GM12878 (cell line): ENCODE results near the gene TOM1L2. TPM values are rescaled to one million over a fixed set of nuclear protein-coding genes. Genes with fewer than 3 reads are reported as not detected.

Experiments
- ATAC-seq: fragments of 200-7000 bp; cut with Tn5 transposase; 3 replicates; pipeline ENCODE4 v1.9.1; 2020; ENCODE audit warnings: mild to moderate bottlenecking, moderate library complexity
- BruUV-seq: library from RNA; stranded (reverse); fragments of 400-500 nt; replicated peaks from 2 replicates; lab custom pipeline; 2021; lab: Mats Ljungman, UMichigan
- CTCF ChIA-PET: fragments of 300-600 bp; sonication (Branson Sonifier 250); formaldehyde crosslinking; extraction: SDS; loops from one replicate; lab custom pipeline; 2021; ENCODE audit warnings: inconsistent platforms; lab: Yijun Ruan, JAX
- POLR2A ChIA-PET: fragments of 350-600 bp; formaldehyde crosslinking; extraction: SDS; loops from one replicate; lab custom pipeline; 2021; ENCODE audit warnings: inconsistent platforms; lab: Charles Lee
- RAD21 ChIA-PET: fragments of 300-600 bp; sonication (Branson Sonifier 250); formaldehyde crosslinking; loops from one replicate; lab custom pipeline; 2023; ENCODE audit warnings: antibody characterized with exemption; ENCODE audit not compliant: unreplicated experiment; lab: Charles Lee
- SMC1A ChIA-PET: fragments of 300-600 bp; sonication (Branson Sonifier 250); formaldehyde crosslinking; loops from one replicate; lab custom pipeline; 2023; ENCODE audit not compliant: unreplicated experiment, uncharacterized antibody; lab: Charles Lee
- DNase-seq: peaks from one replicate; pipeline ENCODE4 v3.0.0-alpha.2; 2011; ENCODE audit warnings: low read depth, low spot score
- FAIRE-seq: peaks from 3 replicates; lab custom pipeline; 2011; peaks lifted over from hg19 to GRCh38; lab: Jason Lieb, UNC
- H2AFZ ChIP-seq: 2 replicates; pipeline ENCODE4 v1.6.0; 2011; ENCODE audit warnings: low read depth, low read length, control low read depth; ENCODE audit not compliant: control insufficient read depth
- H3K27ac ChIP-seq: 2 replicates; pipeline ENCODE4 v1.5.1; 2011; ENCODE audit warnings: control low read depth; ENCODE audit not compliant: control insufficient read depth, insufficient read depth
- H3K27me3 ChIP-seq, 2 experiments: replicated peaks in 1 of 2; 2 replicates each; pipeline versions ENCODE4 v1.6.0 to v1.6.1; 2011; ENCODE audit warnings: low read length in 1 of 2; ENCODE audit not compliant: control insufficient read depth in 2 of 2, insufficient read depth in 2 of 2
- H3K36me3 ChIP-seq, 2 experiments: 2 replicates each; pipeline ENCODE4 v1.5.1; 2011; ENCODE audit warnings: low read length in 1 of 2; ENCODE audit not compliant: control insufficient read depth in 2 of 2, insufficient read depth in 2 of 2
- H3K4me1 ChIP-seq: 2 replicates; pipeline ENCODE4 v1.6.1; 2011; ENCODE audit warnings: mild to moderate bottlenecking, low read length, moderate library complexity, mixed read lengths; ENCODE audit not compliant: control insufficient read depth, insufficient read depth
- H3K4me2 ChIP-seq: 2 replicates; pipeline ENCODE4 v1.6.0; 2011; ENCODE audit warnings: control low read depth; ENCODE audit not compliant: control insufficient read depth, insufficient read depth
- H3K4me3 ChIP-seq: fragments of 200-600 bp; sonication (generic); 2 replicates; pipeline ENCODE4 v1.5.1; 2016
- H3K79me2 ChIP-seq: 2 replicates; pipeline ENCODE4 v1.6.0; 2011; ENCODE audit warnings: low read length; ENCODE audit not compliant: control insufficient read depth, insufficient read depth
- H3K9ac ChIP-seq: 2 replicates; pipeline ENCODE4 v1.8.0; 2011; ENCODE audit warnings: low read length, control low read depth, mixed read lengths; ENCODE audit not compliant: control insufficient read depth, insufficient read depth
- H3K9me3 ChIP-seq: replicated peaks from 3 replicates; pipeline ENCODE4 v1.5.1; 2011; ENCODE audit warnings: mild to moderate bottlenecking, low read length; ENCODE audit not compliant: control insufficient read depth, insufficient read depth
- H4K20me1 ChIP-seq: 2 replicates; pipeline ENCODE4 v1.6.0; 2011; ENCODE audit not compliant: control insufficient read depth, insufficient read depth
- NBN ChIP-seq: fragments of 450-650 bp; IDR thresholded peaks from 2 replicates; pipeline ENCODE4 v1.6.1; 2016
- NFYB ChIP-seq: IDR thresholded peaks from 2 replicates; pipeline ENCODE4 v1.6.1; 2011; ENCODE audit warnings: low read depth, mild to moderate bottlenecking, low read length, improper control_type of control experiment, moderate library complexity; ENCODE audit not compliant: insufficient read depth
- NR2C2 ChIP-seq: IDR thresholded peaks from 2 replicates; pipeline ENCODE4 v1.6.1; 2011; ENCODE audit warnings: borderline replicate concordance, low read depth; ENCODE audit not compliant: control insufficient read depth, insufficient read length
- POU2F2 ChIP-seq: IDR thresholded peaks from 3 replicates; pipeline ENCODE4 v1.6.1; 2011; ENCODE audit warnings: low read depth, mild to moderate bottlenecking, low read length, borderline replicate concordance
- WGBS: methylation state at CpG from one replicate; pipeline ENCODE4 v1.1.6; 2016; ENCODE audit warnings: low lambda C conversion rate; ENCODE audit not compliant: insufficient replicate concordance, insufficient coverage; ENCODE audit errors: missing lambda C conversion rate; 5-methylcytosine and 5-hydroxymethylcytosine counted together
- in situ Hi-C: fragments of 300-500 bp; cut with MboI; formaldehyde crosslinking; loops from 9 replicates; pipeline ENCODE4 v1.14.3; 2018; ENCODE audit warnings: mixed read lengths
- intact Hi-C: fragments of 100-400 bp; cut with micrococcal nuclease; formaldehyde crosslinking; loops from one replicate; pipeline ENCODE4 v1.14.2; 2022; ENCODE audit not compliant: unreplicated experiment
- polyA plus RNA-seq, 11 experiments: library from polyadenylated mRNA; depleted of rRNA in 4 of 11; unstranded in 6 of 11; stranded (reverse) in 5 of 11; fragments of >200 nt; fragmentation: Nextera tagmentation in 4 of 11; fragmentation: Illumina TruSeq in 1 of 11; extraction: Ambion mirVana in 4 of 11; extraction: Trizol in 1 of 11; gene quantifications; 1 replicate in 1 of 11; 2 replicates in 10 of 11; pipeline versions ENCODE4 v1.2.1 to v1.2.3, GENCODE V29; 2011 to 2016; ENCODE audit warnings: inconsistent platforms in 2 of 11, missing spikeins in 2 of 11, low read depth in 1 of 11
- total RNA-seq, 4 experiments: library from RNA; depleted of rRNA in 3 of 4; stranded (reverse); fragments of >200 nt in 3 of 4; fragmentation: Illumina TruSeq in 1 of 4; extraction: Trizol in 1 of 4; gene quantifications; 2 replicates each; pipeline versions ENCODE4 v1.2.1 to v1.2.3, GENCODE V29; 2013 to 2021
- TF ChIP-seq, protein P1 (sequence below): fragments of 450-650 bp; IDR thresholded peaks from 2 replicates; pipeline ENCODE4 v1.6.1; 2017; ENCODE audit warnings: antibody characterized with exemption, mild to moderate bottlenecking, moderate library complexity
- TF ChIP-seq, protein P2 (sequence below): fragments of 450-650 bp; IDR thresholded peaks from 2 replicates; pipeline ENCODE4 v1.6.1; 2018; ENCODE audit warnings: borderline replicate concordance, mild to moderate bottlenecking; ENCODE audit not compliant: partially characterized antibody
- TF ChIP-seq, protein P3 (sequence below): fragments of 450-650 bp; IDR thresholded peaks from 2 replicates; pipeline ENCODE4 v1.6.1; 2016; ENCODE audit warnings: mild to moderate bottlenecking, moderate library complexity, borderline replicate concordance
- TF ChIP-seq, protein P4 (sequence below): fragments of 450-650 bp; formaldehyde crosslinking; IDR thresholded peaks from 2 replicates; pipeline ENCODE4 v1.4.0; 2020; ENCODE audit warnings: mild to moderate bottlenecking, moderate library complexity

The TOM1L2 gene
- total and polyA plus RNA-seq, 10 of the 15 experiments (the other 5 are each of a cell fraction or from before 2014, with no cell fraction given) = 0.19 to 19.2 (median 8.1) TPM

DNA sequence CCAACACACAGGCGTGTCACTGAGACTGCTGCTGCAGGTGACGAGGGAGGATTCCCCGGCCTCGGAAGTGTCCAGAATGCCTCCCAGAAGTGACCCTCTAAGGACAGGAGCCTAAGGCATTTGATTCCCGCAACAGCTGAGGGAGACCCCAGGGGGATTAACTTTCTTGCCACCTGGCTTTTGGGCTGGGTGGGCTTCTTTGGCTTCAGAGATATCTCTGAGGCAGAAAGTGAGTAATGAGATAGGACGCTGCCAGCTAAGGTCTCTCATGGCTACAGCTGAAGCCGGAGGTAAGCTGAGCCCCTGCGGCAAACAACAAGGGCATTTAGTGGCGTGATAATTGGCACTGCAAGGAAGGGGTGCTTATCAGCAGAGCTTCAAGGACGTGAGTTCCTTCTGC lies 17.4 kb upstream of the TOM1L2 start (continued):
- TF ChIP-seq, protein P1, sequence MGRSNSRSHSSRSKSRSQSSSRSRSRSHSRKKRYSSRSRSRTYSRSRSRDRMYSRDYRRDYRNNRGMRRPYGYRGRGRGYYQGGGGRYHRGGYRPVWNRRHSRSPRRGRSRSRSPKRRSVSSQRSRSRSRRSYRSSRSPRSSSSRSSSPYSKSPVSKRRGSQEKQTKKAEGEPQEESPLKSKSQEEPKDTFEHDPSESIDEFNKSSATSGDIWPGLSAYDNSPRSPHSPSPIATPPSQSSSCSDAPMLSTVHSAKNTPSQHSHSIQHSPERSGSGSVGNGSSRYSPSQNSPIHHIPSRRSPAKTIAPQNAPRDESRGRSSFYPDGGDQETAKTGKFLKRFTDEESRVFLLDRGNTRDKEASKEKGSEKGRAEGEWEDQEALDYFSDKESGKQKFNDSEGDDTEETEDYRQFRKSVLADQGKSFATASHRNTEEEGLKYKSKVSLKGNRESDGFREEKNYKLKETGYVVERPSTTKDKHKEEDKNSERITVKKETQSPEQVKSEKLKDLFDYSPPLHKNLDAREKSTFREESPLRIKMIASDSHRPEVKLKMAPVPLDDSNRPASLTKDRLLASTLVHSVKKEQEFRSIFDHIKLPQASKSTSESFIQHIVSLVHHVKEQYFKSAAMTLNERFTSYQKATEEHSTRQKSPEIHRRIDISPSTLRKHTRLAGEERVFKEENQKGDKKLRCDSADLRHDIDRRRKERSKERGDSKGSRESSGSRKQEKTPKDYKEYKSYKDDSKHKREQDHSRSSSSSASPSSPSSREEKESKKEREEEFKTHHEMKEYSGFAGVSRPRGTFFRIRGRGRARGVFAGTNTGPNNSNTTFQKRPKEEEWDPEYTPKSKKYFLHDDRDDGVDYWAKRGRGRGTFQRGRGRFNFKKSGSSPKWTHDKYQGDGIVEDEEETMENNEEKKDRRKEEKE = no peak
- TF ChIP-seq NBN = no peak
- TF ChIP-seq, protein P2, sequence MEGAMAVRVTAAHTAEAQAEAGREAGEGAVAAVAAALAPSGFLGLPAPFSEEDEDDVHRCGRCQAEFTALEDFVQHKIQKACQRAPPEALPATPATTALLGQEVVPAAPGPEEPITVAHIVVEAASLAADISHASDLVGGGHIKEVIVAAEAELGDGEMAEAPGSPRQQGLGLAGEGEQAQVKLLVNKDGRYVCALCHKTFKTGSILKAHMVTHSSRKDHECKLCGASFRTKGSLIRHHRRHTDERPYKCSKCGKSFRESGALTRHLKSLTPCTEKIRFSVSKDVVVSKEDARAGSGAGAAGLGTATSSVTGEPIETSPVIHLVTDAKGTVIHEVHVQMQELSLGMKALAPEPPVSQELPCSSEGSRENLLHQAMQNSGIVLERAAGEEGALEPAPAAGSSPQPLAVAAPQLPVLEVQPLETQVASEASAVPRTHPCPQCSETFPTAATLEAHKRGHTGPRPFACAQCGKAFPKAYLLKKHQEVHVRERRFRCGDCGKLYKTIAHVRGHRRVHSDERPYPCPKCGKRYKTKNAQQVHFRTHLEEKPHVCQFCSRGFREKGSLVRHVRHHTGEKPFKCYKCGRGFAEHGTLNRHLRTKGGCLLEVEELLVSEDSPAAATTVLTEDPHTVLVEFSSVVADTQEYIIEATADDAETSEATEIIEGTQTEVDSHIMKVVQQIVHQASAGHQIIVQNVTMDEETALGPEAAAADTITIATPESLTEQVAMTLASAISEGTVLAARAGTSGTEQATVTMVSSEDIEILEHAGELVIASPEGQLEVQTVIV = no peak

DNA sequence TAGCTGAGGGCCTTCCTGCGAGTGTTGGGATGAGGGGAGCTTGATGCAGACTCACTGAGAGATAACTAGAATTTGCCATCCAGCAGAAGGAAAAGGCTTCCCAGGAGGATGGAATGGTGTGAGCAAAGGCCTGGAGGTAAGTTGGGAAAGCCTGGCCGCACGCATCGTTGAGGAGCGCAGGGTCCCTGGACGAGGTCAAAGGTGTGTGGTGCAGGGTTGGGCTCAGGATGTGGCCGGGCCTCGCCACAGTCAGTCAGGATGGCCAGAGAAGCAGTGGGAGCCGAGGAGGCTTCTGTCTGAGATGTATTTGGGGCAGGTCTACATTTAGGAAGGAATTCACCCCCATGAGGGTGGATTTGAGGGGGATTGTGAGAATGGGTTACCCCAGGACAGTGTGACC lies 16.9 kb upstream of the TOM1L2 start:
- ATAC-seq (no peak), DNase-seq (no peak), FAIRE-seq (no peak)
- H3K36me3 ChIP-seq = no peaks in the 10 kb centered on the region
- no peak overlapping the region for H3K4me3 ChIP-seq
- no peaks in the 10 kb centered on the region; the same call in 1 of the 2 replicates for H3K4me1 ChIP-seq
- intact Hi-C loops (no loop called here), in situ Hi-C loops (no loop called here)
- CTCF ChIA-PET = interaction anchor here (1.4 kb wide), 1 partner anchor 70 kb away, joined by 3 read pairs; no protein-coding TSS in a partner anchor
- H3K79me2 ChIP-seq = no peaks in the 10 kb centered on the region
- H3K27me3 ChIP-seq = no peaks in the 10 kb centered on the region; a peak in 1 of 4 replicates
- POLR2A ChIA-PET = interaction anchor here (0.5 kb wide), 1 partner anchor 41 kb away, joined by 3 read pairs; no protein-coding TSS in a partner anchor
- H3K27ac ChIP-seq = no peak overlapping the region
- no peak overlapping the region for H3K9ac ChIP-seq
- no peaks in the 10 kb centered on the region for H4K20me1 ChIP-seq
- 62% methylated on average over 9 of the region's 9 CpGs for WGBS
- RAD21 ChIA-PET = no interaction called here
- no peak overlapping the region for H3K4me2 ChIP-seq
- no TSS peak for BruUV-seq
- no peak overlapping the region for H2AFZ ChIP-seq
- no peaks in the 10 kb centered on the region for H3K9me3 ChIP-seq
- SMC1A ChIA-PET = no interaction called here
- no peak for TF ChIP-seq POU2F2
- TF ChIP-seq, protein P3, sequence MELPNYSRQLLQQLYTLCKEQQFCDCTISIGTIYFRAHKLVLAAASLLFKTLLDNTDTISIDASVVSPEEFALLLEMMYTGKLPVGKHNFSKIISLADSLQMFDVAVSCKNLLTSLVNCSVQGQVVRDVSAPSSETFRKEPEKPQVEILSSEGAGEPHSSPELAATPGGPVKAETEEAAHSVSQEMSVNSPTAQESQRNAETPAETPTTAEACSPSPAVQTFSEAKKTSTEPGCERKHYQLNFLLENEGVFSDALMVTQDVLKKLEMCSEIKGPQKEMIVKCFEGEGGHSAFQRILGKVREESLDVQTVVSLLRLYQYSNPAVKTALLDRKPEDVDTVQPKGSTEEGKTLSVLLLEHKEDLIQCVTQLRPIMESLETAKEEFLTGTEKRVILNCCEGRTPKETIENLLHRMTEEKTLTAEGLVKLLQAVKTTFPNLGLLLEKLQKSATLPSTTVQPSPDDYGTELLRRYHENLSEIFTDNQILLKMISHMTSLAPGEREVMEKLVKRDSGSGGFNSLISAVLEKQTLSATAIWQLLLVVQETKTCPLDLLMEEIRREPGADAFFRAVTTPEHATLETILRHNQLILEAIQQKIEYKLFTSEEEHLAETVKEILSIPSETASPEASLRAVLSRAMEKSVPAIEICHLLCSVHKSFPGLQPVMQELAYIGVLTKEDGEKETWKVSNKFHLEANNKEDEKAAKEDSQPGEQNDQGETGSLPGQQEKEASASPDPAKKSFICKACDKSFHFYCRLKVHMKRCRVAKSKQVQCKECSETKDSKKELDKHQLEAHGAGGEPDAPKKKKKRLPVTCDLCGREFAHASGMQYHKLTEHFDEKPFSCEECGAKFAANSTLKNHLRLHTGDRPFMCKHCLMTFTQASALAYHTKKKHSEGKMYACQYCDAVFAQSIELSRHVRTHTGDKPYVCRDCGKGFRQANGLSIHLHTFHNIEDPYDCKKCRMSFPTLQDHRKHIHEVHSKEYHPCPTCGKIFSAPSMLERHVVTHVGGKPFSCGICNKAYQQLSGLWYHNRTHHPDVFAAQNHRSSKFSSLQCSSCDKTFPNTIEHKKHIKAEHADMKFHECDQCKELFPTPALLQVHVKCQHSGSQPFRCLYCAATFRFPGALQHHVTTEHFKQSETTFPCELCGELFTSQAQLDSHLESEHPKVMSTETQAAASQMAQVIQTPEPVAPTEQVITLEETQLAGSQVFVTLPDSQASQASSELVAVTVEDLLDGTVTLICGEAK = no peak
- TF ChIP-seq NR2C2 = no peak
- no peak for TF ChIP-seq NFYB
- TF ChIP-seq, protein P4, sequence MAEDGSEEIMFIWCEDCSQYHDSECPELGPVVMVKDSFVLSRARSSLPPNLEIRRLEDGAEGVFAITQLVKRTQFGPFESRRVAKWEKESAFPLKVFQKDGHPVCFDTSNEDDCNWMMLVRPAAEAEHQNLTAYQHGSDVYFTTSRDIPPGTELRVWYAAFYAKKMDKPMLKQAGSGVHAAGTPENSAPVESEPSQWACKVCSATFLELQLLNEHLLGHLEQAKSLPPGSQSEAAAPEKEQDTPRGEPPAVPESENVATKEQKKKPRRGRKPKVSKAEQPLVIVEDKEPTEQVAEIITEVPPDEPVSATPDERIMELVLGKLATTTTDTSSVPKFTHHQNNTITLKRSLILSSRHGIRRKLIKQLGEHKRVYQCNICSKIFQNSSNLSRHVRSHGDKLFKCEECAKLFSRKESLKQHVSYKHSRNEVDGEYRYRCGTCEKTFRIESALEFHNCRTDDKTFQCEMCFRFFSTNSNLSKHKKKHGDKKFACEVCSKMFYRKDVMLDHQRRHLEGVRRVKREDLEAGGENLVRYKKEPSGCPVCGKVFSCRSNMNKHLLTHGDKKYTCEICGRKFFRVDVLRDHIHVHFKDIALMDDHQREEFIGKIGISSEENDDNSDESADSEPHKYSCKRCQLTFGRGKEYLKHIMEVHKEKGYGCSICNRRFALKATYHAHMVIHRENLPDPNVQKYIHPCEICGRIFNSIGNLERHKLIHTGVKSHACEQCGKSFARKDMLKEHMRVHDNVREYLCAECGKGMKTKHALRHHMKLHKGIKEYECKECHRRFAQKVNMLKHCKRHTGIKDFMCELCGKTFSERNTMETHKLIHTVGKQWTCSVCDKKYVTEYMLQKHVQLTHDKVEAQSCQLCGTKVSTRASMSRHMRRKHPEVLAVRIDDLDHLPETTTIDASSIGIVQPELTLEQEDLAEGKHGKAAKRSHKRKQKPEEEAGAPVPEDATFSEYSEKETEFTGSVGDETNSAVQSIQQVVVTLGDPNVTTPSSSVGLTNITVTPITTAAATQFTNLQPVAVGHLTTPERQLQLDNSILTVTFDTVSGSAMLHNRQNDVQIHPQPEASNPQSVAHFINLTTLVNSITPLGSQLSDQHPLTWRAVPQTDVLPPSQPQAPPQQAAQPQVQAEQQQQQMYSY (CRISPR knock-in tag) = no peak
